ENCODE data around the gene PRRG2. TPM values are rescaled to one million over a fixed set of nuclear protein-coding genes. Genes with fewer than 3 reads are reported as not detected.

The PRRG2 gene
- 10.1 TPM for total RNA-seq
- long read RNA-seq, partial matches to known transcripts = 0 of 3 reads
- long read RNA-seq, other reads (novel, unspliced or antisense) = 2 of 3 reads

DNA sequence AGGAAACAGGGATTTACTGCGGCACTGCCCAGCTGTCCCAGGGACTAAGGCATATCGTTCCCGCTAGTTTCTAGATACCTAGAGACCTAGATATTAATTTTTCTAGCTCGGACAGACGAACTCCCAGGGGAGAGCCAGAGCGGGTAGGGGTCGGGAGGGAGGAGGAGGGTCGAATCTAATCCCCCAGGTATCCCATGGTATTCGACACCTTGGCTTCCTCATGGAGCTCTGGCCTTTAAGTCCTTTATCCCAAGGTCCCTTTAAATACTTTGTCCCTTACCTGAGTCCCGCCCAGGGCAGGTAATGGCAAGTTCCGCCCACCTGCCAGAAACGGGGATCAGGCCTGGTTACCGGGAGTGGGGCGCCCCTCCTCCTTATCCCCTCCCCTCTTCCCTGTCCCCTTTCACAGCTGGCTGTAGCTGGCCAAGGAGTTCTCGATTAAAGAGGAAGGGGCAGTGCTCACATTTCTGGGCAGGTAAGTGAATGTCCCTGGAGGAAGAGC, at the start of gene PRRG2:
TSS of gene PRRG2 (plus strand) at position 310 of the 502 bp plus-strand sequence. CDS start 1,904 bp downstream, outside the sequence.
- TF ChIP-seq, protein P1, sequence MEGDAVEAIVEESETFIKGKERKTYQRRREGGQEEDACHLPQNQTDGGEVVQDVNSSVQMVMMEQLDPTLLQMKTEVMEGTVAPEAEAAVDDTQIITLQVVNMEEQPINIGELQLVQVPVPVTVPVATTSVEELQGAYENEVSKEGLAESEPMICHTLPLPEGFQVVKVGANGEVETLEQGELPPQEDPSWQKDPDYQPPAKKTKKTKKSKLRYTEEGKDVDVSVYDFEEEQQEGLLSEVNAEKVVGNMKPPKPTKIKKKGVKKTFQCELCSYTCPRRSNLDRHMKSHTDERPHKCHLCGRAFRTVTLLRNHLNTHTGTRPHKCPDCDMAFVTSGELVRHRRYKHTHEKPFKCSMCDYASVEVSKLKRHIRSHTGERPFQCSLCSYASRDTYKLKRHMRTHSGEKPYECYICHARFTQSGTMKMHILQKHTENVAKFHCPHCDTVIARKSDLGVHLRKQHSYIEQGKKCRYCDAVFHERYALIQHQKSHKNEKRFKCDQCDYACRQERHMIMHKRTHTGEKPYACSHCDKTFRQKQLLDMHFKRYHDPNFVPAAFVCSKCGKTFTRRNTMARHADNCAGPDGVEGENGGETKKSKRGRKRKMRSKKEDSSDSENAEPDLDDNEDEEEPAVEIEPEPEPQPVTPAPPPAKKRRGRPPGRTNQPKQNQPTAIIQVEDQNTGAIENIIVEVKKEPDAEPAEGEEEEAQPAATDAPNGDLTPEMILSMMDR (IDR thresholded peaks at IDR 0.05) = no peak
- Histone ChIP-seq H3K9me3 (no peaks in the 10 kb centered on the region), H3K4me1 (peaks cover 9% of the 10 kb centered on the region), H3K36me3 (peaks cover 6% of the 10 kb centered on the region), H3K27me3 (no peaks in the 10 kb centered on the region), H3K4me3 (peak within 1 kb of the TSS; percentile 70), H3K27ac (peak within 1 kb of the TSS; percentile 76)
- peak; percentile 78 for DNase-seq
- ATAC-seq = peak; percentile 70
- intact Hi-C loops (cut with DNase I) = no loop called here

DNA sequence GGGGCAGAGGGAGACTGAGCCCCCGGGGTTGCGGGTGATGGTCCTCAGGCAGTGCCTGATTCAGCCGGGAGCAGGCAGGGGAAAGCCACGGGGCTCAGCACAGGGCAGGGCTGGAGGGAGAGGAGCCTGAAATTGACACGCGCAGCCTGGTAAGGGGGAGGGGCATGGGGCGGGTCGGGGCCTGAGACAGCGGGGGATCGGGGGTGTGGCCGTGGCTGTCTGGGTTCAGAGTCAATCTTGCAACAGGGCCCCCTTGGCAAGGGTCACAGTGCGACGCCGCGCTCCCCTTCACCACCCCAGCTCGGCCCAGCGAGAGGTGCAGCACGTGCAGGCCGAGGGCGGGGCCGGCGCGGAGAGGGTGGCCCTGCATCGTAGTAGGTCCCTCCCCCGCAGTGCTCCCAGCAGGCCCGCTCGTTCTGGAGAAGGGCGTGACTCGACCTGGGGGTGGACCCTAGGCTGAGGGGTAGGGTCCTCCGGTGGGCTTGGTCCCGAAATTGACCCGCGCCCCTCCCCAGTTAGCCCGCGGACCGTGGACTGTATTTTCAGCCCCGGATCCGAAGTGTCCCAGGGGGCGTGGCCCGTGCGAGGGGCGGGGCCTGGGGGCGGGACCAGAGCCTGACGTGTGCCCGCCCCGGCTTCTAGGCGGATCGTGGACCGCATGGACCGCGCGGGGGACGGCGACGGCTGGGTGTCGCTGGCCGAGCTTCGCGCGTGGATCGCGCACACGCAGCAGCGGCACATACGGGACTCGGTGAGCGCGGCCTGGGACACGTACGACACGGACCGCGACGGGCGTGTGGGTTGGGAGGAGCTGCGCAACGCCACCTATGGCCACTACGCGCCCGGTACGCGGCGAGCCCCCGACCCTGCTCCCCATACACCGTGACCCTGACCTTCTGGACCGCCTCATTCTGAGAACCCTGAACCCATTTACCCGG, 47.3 kb upstream of the PRRG2 start:
- no peak overlapping the region for H3K27ac ChIP-seq
- H3K36me3 ChIP-seq = peaks cover 22% of the 10 kb centered on the region
- TF ChIP-seq, protein P1 (IDR thresholded peaks at IDR 0.05) = peak; percentile 28
- peak; percentile 90 for DNase-seq
- H3K27me3 ChIP-seq = no peaks in the 10 kb centered on the region
- no peaks in the 10 kb centered on the region for H3K9me3 ChIP-seq
- H3K4me3 ChIP-seq = peak overlapping the region; percentile 66
- peak; percentile 94 for ATAC-seq
- intact Hi-C loops (cut with DNase I) = no loop called here
- peaks cover 13% of the 10 kb centered on the region for H3K4me1 ChIP-seq

DNA sequence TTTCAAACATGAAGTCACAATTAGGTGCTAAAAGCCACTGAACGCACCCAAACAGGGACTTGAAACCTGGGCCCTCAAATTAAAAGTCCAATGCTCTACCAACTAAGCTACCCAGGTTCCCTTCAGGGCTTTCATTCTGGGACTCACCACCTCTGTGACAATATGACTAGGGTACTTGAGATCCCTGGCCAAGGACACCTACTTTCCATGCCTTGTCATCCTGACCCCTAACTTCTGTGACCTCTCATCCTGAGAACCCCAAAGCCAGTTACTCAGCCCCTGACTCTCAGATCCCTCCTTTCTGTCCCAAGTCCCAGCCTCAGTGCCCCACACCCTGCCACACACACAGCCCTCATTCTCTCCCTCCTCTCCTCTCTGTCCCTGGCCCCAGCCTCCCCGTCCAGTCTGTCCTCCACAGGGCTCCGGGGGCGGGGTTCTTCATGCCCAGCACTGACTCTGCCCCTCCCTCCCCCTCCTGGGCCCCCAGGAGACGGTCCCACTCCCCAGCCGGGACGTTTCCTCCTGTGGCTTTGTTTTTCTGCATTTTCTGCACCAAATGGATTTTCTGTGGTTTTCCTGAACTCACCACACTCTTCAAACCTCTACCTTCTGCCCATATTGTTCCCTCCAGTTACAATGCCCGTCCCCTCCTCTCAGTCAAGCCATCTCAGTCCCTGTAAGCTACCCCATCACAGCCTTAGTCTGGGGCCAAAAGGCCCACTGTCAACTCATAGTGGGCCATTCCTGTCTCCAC, 46.3 kb upstream of the PRRG2 start:
- TF ChIP-seq, protein P1 (IDR thresholded peaks at IDR 0.05) = no peak
- Histone ChIP-seq H3K36me3 (peaks cover 27% of the 10 kb centered on the region), H3K4me1 (peaks cover 13% of the 10 kb centered on the region), H3K9me3 (no peaks in the 10 kb centered on the region), H3K4me3 (peak overlapping the region; percentile 66), H3K27ac (no peak overlapping the region), H3K27me3 (no peaks in the 10 kb centered on the region)
- ATAC-seq = no peak
- intact Hi-C loops (cut with DNase I) = no loop called here
- no peak for DNase-seq

DNA sequence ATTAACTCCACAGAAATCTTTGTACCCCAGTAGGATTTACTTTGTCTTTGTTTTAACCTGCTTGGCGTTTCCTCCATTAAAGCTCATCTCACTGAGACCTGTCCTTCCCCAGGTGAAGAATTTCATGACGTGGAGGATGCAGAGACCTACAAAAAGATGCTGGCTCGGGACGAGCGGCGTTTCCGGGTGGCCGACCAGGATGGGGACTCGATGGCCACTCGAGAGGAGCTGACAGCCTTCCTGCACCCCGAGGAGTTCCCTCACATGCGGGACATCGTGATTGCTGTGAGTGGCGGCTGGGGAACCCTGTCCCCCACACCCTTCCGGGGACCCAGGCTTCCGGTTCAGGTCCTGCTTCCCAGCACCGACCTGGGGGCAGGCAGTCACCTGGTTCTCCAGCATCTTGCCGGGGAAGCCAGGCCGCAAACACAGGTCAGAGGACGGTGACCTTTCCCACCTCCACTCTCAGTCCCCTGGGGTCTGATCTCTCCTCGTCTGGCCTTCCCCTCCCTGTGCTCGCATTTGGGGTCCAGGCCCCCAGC, 44.1 kb upstream of the PRRG2 start:
- Histone ChIP-seq H3K27ac (no peak overlapping the region), H3K36me3 (peaks cover 27% of the 10 kb centered on the region), H3K4me1 (peaks cover 13% of the 10 kb centered on the region), H3K27me3 (no peaks in the 10 kb centered on the region), H3K4me3 (no peak overlapping the region), H3K9me3 (no peaks in the 10 kb centered on the region)
- ATAC-seq (no peak), DNase-seq (no peak)
- TF ChIP-seq, protein P1 (IDR thresholded peaks at IDR 0.05) = no peak
- intact Hi-C loops (cut with DNase I) = no loop called here

DNA sequence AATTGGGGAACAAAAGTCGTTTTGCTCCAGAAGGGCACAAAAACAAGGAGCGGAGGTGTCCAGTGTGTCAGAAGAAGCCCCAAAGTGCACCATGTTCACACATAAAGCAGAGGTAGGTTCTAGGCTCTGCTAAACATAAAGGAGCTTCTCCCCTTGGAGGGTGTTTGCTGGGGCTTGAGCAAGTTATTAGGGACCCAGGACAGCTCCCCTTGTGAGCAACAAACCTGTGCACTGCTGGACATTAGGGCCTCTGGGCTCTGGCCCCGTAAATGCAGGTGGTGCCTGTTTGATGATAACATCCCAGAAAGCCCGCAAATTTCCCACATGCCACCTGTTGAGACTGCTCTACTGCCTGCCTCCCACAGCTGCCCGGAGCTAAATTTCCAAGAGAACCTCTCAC, 42.5 kb upstream of the PRRG2 start:
- H3K27me3 ChIP-seq = no peaks in the 10 kb centered on the region
- no peaks in the 10 kb centered on the region for H3K9me3 ChIP-seq
- TF ChIP-seq, protein P1 (IDR thresholded peaks at IDR 0.05) = no peak
- H3K4me3 ChIP-seq = no peak overlapping the region
- ATAC-seq (no peak), DNase-seq (no peak)
- peaks cover 6% of the 10 kb centered on the region for H3K4me1 ChIP-seq
- peaks cover 27% of the 10 kb centered on the region for H3K36me3 ChIP-seq
- no peak overlapping the region for H3K27ac ChIP-seq
- intact Hi-C loops (cut with DNase I) = no loop called here
